OCI-LY7 (cell line): ENCODE results near the gene CDK5RAP3. TPM values are rescaled to one million over a fixed set of nuclear protein-coding genes. Genes with fewer than 3 reads are reported as not detected.

Source experiments
- BruUV-seq: library from RNA; stranded (reverse); fragments of 400-500 nt; replicated peaks from 2 replicates; lab custom pipeline; 2021; lab: Mats Ljungman, UMichigan
- CTCF ChIA-PET: fragments of 300-600 bp; sonication (Branson Sonifier 250); formaldehyde crosslinking; loops from one replicate; lab custom pipeline; 2022; ENCODE audit warnings: antibody characterized with exemption; ENCODE audit not compliant: unreplicated experiment; lab: Charles Lee
- POLR2A ChIA-PET: fragments of 300-600 bp; sonication (Branson Sonifier 250); formaldehyde crosslinking; loops from one replicate; lab custom pipeline; 2022; ENCODE audit warnings: antibody characterized with exemption; lab: Charles Lee
- DNase-seq: peaks from one replicate; pipeline ENCODE4 v3.0.0-alpha.2; 2015; ENCODE audit warnings: low spot score
- H2AFZ ChIP-seq: fragments of 200-600 bp; sonication (generic), shearing (Covaris generic); 2 replicates; pipeline ENCODE4 v1.6.1; 2014; ENCODE audit warnings: mild to moderate bottlenecking, antibody characterized with exemption, low read length, moderate library complexity
- H3K27ac ChIP-seq: fragments of 200-600 bp; sonication (generic); 2 replicates; pipeline ENCODE4 v1.5.1; 2014; ENCODE audit warnings: mixed run types, low read depth, mild to moderate bottlenecking, moderate library complexity, low read length, inconsistent platforms; ENCODE audit not compliant: poor library complexity, severe bottlenecking
- H3K36me3 ChIP-seq: fragments of 200-600 bp; sonication (generic); 2 replicates; pipeline ENCODE4 v1.6.1; 2014; ENCODE audit warnings: mild to moderate bottlenecking, antibody characterized with exemption, low read length, moderate library complexity, mixed read lengths; ENCODE audit not compliant: insufficient read depth
- H3K4me1 ChIP-seq: fragments of 200-600 bp; sonication (generic); 2 replicates; pipeline ENCODE4 v1.5.1; 2014; ENCODE audit warnings: mild to moderate bottlenecking, low read length; ENCODE audit not compliant: insufficient read depth, poor library complexity, severe bottlenecking
- H3K4me2 ChIP-seq: fragments of 200-600 bp; sonication (generic); 2 replicates; pipeline ENCODE4 v1.6.1; 2014; ENCODE audit warnings: mild to moderate bottlenecking, low read length
- H3K4me3 ChIP-seq: fragments of 200-600 bp; sonication (generic); 2 replicates; pipeline ENCODE4 v1.5.1; 2014; ENCODE audit warnings: mild to moderate bottlenecking, low read depth, low read length; ENCODE audit not compliant: poor library complexity, severe bottlenecking
- H3K79me2 ChIP-seq: fragments of 200-600 bp; sonication (generic); 2 replicates; pipeline ENCODE4 v1.6.1; 2016; ENCODE audit warnings: low read depth, mild to moderate bottlenecking, low read length, moderate library complexity, mixed read lengths; ENCODE audit not compliant: insufficient read depth
- H3K9me2 ChIP-seq: fragments of 200-600 bp; sonication (generic); 2 replicates; pipeline ENCODE4 v1.6.1; 2016; ENCODE audit warnings: mild to moderate bottlenecking, low read length, mixed read lengths; ENCODE audit not compliant: insufficient read depth
- H3K9me3 ChIP-seq: fragments of 200-600 bp; sonication (generic); 2 replicates; pipeline ENCODE4 v1.6.1; 2014; ENCODE audit warnings: mild to moderate bottlenecking, mixed run types, low read length, mixed read lengths
- H4K20me1 ChIP-seq: fragments of 200-600 bp; sonication (generic); 2 replicates; pipeline ENCODE4 v1.6.1; 2014; ENCODE audit warnings: mild to moderate bottlenecking, antibody characterized with exemption, low read length, moderate library complexity, mixed read lengths; ENCODE audit not compliant: insufficient read depth
- EZH2phosphoT487 ChIP-seq: fragments of 200-600 bp; sonication (generic); IDR thresholded peaks from 2 replicates; pipeline ENCODE4 v1.6.1; 2018; ENCODE audit warnings: low read depth, borderline replicate concordance, mild to moderate bottlenecking, mixed run types, antibody characterized with exemption, low read length, moderate library complexity, mixed read lengths
- intact Hi-C: fragments of 100-400 bp; cut with micrococcal nuclease; formaldehyde crosslinking; loops from one replicate; pipeline ENCODE4 v1.10.0; 2022; ENCODE audit not compliant: unreplicated experiment
- total RNA-seq, 2 experiments: library from RNA; depleted of rRNA in 1 of 2; stranded (reverse); fragments of >200 nt in 1 of 2; shearing (Covaris generic) in 1 of 2; gene quantifications; 2 replicates each; pipeline ENCODE4 v1.2.3, GENCODE V29; 2014 to 2022
- TF ChIP-seq, protein P1 (sequence below): fragments of 200-600 bp; sonication (generic); conservative IDR thresholded peaks from 2 replicates; pipeline ENCODE4 v1.5.1; 2014; ENCODE audit warnings: mild to moderate bottlenecking, antibody characterized with exemption, low read length, moderate library complexity, mixed read lengths

The CDK5RAP3 gene
- total RNA-seq, 2 experiments from 2014 or later, result 241 to 256 TPM

DNA sequence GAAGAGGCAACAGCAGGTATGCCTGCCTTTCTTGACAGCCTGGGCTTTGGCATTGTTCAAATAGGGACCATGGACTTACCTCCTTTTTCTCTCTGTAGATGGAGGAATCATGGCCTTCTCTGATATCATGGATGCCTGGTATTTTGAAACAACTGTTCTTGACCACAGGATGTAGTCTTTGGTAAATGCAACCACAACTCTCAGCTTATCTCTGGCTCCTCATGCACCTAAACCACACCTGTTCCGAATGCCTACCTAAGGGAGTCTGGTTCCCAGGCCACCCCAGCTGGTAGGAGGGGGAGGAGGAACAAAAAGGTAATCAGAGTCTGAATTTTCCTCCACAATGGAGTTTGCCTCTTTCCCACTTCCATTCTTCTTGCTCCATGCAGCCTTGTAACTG lies 18.8 kb downstream of the CDK5RAP3 start:
- Histone ChIP-seq H3K4me2 (no peak overlapping the region), H3K36me3 (peaks cover 9% of the 10 kb centered on the region; the same call in 1 of the 2 replicates), H4K20me1 (no peaks in the 10 kb centered on the region), H3K4me1 (no peaks in the 10 kb centered on the region), H3K9me2 (no peaks in the 10 kb centered on the region), H2AFZ (no peak overlapping the region), H3K27ac (no peak overlapping the region), H3K79me2 (no peaks in the 10 kb centered on the region), H3K4me3 (no peak overlapping the region), H3K9me3 (no peaks in the 10 kb centered on the region)
- CTCF ChIA-PET, result no interaction called here
- DNase-seq, result no peak
- intact Hi-C loops, result no loop called here
- POLR2A ChIA-PET, result no interaction called here
- TF ChIP-seq, protein P1, sequence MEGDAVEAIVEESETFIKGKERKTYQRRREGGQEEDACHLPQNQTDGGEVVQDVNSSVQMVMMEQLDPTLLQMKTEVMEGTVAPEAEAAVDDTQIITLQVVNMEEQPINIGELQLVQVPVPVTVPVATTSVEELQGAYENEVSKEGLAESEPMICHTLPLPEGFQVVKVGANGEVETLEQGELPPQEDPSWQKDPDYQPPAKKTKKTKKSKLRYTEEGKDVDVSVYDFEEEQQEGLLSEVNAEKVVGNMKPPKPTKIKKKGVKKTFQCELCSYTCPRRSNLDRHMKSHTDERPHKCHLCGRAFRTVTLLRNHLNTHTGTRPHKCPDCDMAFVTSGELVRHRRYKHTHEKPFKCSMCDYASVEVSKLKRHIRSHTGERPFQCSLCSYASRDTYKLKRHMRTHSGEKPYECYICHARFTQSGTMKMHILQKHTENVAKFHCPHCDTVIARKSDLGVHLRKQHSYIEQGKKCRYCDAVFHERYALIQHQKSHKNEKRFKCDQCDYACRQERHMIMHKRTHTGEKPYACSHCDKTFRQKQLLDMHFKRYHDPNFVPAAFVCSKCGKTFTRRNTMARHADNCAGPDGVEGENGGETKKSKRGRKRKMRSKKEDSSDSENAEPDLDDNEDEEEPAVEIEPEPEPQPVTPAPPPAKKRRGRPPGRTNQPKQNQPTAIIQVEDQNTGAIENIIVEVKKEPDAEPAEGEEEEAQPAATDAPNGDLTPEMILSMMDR, result no peak
- TF ChIP-seq EZH2phosphoT487, result no peak
- no TSS peak for BruUV-seq

DNA sequence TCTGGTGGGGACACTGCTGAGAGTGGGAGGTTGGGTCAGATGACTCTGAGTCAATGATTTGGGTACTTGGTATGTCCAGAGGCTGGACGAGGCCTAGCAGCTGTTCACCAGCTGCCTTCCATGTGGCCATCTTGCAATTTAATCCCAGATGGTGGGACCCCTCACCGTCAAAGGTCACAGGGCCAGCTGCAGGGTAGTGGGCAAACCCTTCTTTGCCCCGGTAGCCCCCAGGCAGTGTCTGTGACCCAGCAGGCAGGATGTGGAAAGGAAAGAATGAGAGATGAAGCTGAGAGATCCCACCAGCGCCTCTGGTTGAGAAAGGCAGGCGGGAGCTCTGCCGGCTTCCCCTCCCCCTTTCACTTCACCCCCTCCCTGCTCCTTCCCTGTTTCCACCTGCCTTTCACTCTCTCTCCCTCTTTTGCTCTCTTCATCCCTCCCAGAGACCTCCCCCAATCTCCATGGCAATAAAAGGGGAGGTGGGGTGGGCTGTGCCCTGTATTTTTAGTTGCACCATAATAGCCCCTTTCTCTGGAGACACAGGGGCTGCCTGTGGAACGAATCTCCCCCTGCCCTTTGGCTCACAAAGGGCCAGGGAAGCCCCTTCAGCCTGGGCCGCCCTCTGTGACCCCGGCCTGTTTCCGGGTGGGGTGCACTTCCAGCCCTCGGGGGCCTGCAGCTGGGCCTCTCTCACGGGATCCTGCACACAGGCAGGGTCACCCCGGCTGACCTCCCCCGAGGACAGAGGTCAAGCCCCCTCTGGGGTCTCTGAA lies 20.2 kb downstream of the CDK5RAP3 start:
- intact Hi-C loops, result no loop called here
- no TSS peak for BruUV-seq
- POLR2A ChIA-PET, result no interaction called here

More for the DNA sequence above, 20.2 kb downstream of the CDK5RAP3 start:
- no peak overlapping the region for H2AFZ ChIP-seq
- CTCF ChIA-PET, result no interaction called here
- TF ChIP-seq EZH2phosphoT487, result no peak
- TF ChIP-seq, protein P1, result no peak
- no peaks in the 10 kb centered on the region for H3K9me3 ChIP-seq
- no peak for DNase-seq
- no peaks in the 10 kb centered on the region for H3K9me2 ChIP-seq
- H3K4me3 ChIP-seq, result no peak overlapping the region
- no peaks in the 10 kb centered on the region for H3K4me1 ChIP-seq
- H3K79me2 ChIP-seq, result no peaks in the 10 kb centered on the region
- H3K27ac ChIP-seq, result no peak overlapping the region
- no peaks in the 10 kb centered on the region for H3K36me3 ChIP-seq
- H4K20me1 ChIP-seq, result no peaks in the 10 kb centered on the region
- H3K4me2 ChIP-seq, result no peak overlapping the region
